Skeletal muscle satellite cell (primary cell): ENCODE measurements around the gene FANCC.

ENCODE experiments used
- H3K27me3 ChIP-seq: 2 replicates; pipeline ENCODE4 v1.7.0; 2013; ENCODE audit warnings: low read length; ENCODE audit not compliant: control insufficient read depth, insufficient read depth
- H3K36me3 ChIP-seq: 2 replicates; pipeline ENCODE4 v1.7.0; 2013; ENCODE audit warnings: mild to moderate bottlenecking, control low read depth, low read length; ENCODE audit not compliant: insufficient read depth
- H3K4me1 ChIP-seq: 2 replicates; pipeline ENCODE4 v1.7.0; 2013; ENCODE audit warnings: low read length; ENCODE audit not compliant: control insufficient read depth, insufficient read depth
- H3K4me2 ChIP-seq: 2 replicates; pipeline ENCODE4 v1.7.0; 2013; ENCODE audit warnings: mild to moderate bottlenecking, low read length
- H3K4me3 ChIP-seq: 2 replicates; pipeline ENCODE4 v1.7.0; 2013; ENCODE audit warnings: low read length
- H3K9ac ChIP-seq: 2 replicates; pipeline ENCODE4 v1.7.0; 2013; ENCODE audit warnings: mild to moderate bottlenecking, low read depth, low read length, moderate library complexity
- H3K9me3 ChIP-seq: replicated peaks from 2 replicates; pipeline ENCODE4 v1.7.0; 2013; ENCODE audit warnings: mild to moderate bottlenecking, control low read depth, low read length

The FANCC gene

GRCh38 chr9:95182854-95183563 is 134.5 kb downstream of the FANCC start:
- no peaks in the 10 kb centered on the region for H3K36me3 ChIP-seq
- no peak overlapping the region for H3K4me2 ChIP-seq
- no peaks in the 10 kb centered on the region for H3K9me3 ChIP-seq
- H3K9ac ChIP-seq, result no peak overlapping the region
- H3K4me1 ChIP-seq, result no peaks in the 10 kb centered on the region
- H3K4me3 ChIP-seq, result no peak overlapping the region
- H3K27me3 ChIP-seq, result no peaks in the 10 kb centered on the region

- H3K9me3 ChIP-seq, result no peaks in the 10 kb centered on the region
- H3K36me3 ChIP-seq, result no peaks in the 10 kb centered on the region
- no peaks in the 10 kb centered on the region for H3K4me1 ChIP-seq
- no peak overlapping the region for H3K4me2 ChIP-seq
- no peak overlapping the region for H3K4me3 ChIP-seq
- no peaks in the 10 kb centered on the region for H3K27me3 ChIP-seq
- H3K9ac ChIP-seq, result no peak overlapping the region
Measured at GRCh38 chr9:95181835-95182234, 135.7 kb downstream of the FANCC start.

- Histone ChIP-seq H3K4me1 (no peaks in the 10 kb centered on the region), H3K9ac (no peak overlapping the region), H3K27me3 (no peaks in the 10 kb centered on the region), H3K4me3 (no peak overlapping the region), H3K4me2 (no peak overlapping the region), H3K36me3 (no peaks in the 10 kb centered on the region), H3K9me3 (no peaks in the 10 kb centered on the region)
Measured at GRCh38 chr9:95181226-95181818, 136.2 kb downstream of the FANCC start.

GRCh38 chr9:95177617-95178016 is 139.9 kb downstream of the FANCC start:
- no peak overlapping the region for H3K4me3 ChIP-seq
- no peaks in the 10 kb centered on the region for H3K4me1 ChIP-seq
- H3K36me3 ChIP-seq, result no peaks in the 10 kb centered on the region
- H3K27me3 ChIP-seq, result no peaks in the 10 kb centered on the region
- no peaks in the 10 kb centered on the region for H3K9me3 ChIP-seq
- no peak overlapping the region for H3K9ac ChIP-seq
- H3K4me2 ChIP-seq, result no peak overlapping the region

- H3K9me3 ChIP-seq, result no peaks in the 10 kb centered on the region
- no peaks in the 10 kb centered on the region for H3K36me3 ChIP-seq
- no peak overlapping the region for H3K4me2 ChIP-seq
- no peak overlapping the region for H3K9ac ChIP-seq
- H3K4me3 ChIP-seq, result no peak overlapping the region
- H3K27me3 ChIP-seq, result no peaks in the 10 kb centered on the region
- H3K4me1 ChIP-seq, result no peaks in the 10 kb centered on the region
Measured at GRCh38 chr9:95176755-95177319, 140.7 kb downstream of the FANCC start.

GRCh38 chr9:95175523-95175922 is 142.0 kb downstream of the FANCC start:
- Histone ChIP-seq H3K4me3 (no peak overlapping the region), H3K9me3 (no peaks in the 10 kb centered on the region), H3K27me3 (no peaks in the 10 kb centered on the region), H3K36me3 (no peaks in the 10 kb centered on the region), H3K4me2 (no peak overlapping the region), H3K4me1 (peaks cover 8% of the 10 kb centered on the region), H3K9ac (no peak overlapping the region)

GRCh38 chr9:95174038-95174437 is 143.5 kb downstream of the FANCC start:
- H3K36me3 ChIP-seq, result no peaks in the 10 kb centered on the region
- H3K27me3 ChIP-seq, result no peaks in the 10 kb centered on the region
- H3K4me3 ChIP-seq, result no peak overlapping the region
- H3K9me3 ChIP-seq, result no peaks in the 10 kb centered on the region
- peaks cover 10% of the 10 kb centered on the region for H3K4me1 ChIP-seq
- H3K9ac ChIP-seq, result no peak overlapping the region
- H3K4me2 ChIP-seq, result no peak overlapping the region

- H3K27me3 ChIP-seq, result no peaks in the 10 kb centered on the region
- no peak overlapping the region for H3K9ac ChIP-seq
- H3K36me3 ChIP-seq, result no peaks in the 10 kb centered on the region
- no peaks in the 10 kb centered on the region for H3K9me3 ChIP-seq
- no peak overlapping the region for H3K4me3 ChIP-seq
- H3K4me2 ChIP-seq, result no peak overlapping the region
- H3K4me1 ChIP-seq, result peaks cover 10% of the 10 kb centered on the region
Measured at GRCh38 chr9:95171596-95171995, 145.9 kb downstream of the FANCC start.

GRCh38 chr9:95171001-95171400 is 146.5 kb downstream of the FANCC start:
- H3K9ac ChIP-seq, result no peak overlapping the region
- peaks cover 10% of the 10 kb centered on the region for H3K4me1 ChIP-seq
- no peaks in the 10 kb centered on the region for H3K27me3 ChIP-seq
- H3K4me2 ChIP-seq, result peak overlapping the region; percentile 23
- no peaks in the 10 kb centered on the region for H3K36me3 ChIP-seq
- H3K4me3 ChIP-seq, result no peak overlapping the region
- no peaks in the 10 kb centered on the region for H3K9me3 ChIP-seq

GRCh38 chr9:95167998-95168397 is 149.5 kb downstream of the FANCC start:
- H3K36me3 ChIP-seq, result no peaks in the 10 kb centered on the region
- H3K4me2 ChIP-seq, result no peak overlapping the region
- H3K27me3 ChIP-seq, result no peaks in the 10 kb centered on the region
- H3K9me3 ChIP-seq, result no peaks in the 10 kb centered on the region
- H3K9ac ChIP-seq, result no peak overlapping the region
- H3K4me1 ChIP-seq, result peaks cover 10% of the 10 kb centered on the region
- no peak overlapping the region for H3K4me3 ChIP-seq

- no peak overlapping the region for H3K4me2 ChIP-seq
- no peak overlapping the region for H3K4me3 ChIP-seq
- no peaks in the 10 kb centered on the region for H3K36me3 ChIP-seq
Measured at GRCh38 chr9:95165004-95165403, 152.5 kb downstream of the FANCC start.

More at GRCh38 chr9:95165004-95165403, 152.5 kb downstream of the FANCC start:
- no peak overlapping the region for H3K9ac ChIP-seq
- H3K27me3 ChIP-seq, result no peaks in the 10 kb centered on the region
- H3K4me1 ChIP-seq, result no peaks in the 10 kb centered on the region
- H3K9me3 ChIP-seq, result no peaks in the 10 kb centered on the region
